ENCODE measurements around the gene C2orf42.
A peak's percentile ranks its signal among the peaks of the same experiment; 100 is the strongest.
"Not testable (repeated sequence)": the region's sequence is repeated elsewhere in the genome, so short reads cannot be mapped to it uniquely, and the experiment has no call there.

C2orf42 gene

GRCh38 chr2:70132244-70133126 lies 58.3 kb downstream of the C2orf42 start:
- Histone ChIP-seq H3K4me1 (ENCODE audit: insufficient read depth, low read length) (peaks cover 31% of the 10 kb centered on the region), H3K9me3 (ENCODE audit: control insufficient read depth, insufficient read depth, low read length) (no peaks in the 10 kb centered on the region)

DNA sequence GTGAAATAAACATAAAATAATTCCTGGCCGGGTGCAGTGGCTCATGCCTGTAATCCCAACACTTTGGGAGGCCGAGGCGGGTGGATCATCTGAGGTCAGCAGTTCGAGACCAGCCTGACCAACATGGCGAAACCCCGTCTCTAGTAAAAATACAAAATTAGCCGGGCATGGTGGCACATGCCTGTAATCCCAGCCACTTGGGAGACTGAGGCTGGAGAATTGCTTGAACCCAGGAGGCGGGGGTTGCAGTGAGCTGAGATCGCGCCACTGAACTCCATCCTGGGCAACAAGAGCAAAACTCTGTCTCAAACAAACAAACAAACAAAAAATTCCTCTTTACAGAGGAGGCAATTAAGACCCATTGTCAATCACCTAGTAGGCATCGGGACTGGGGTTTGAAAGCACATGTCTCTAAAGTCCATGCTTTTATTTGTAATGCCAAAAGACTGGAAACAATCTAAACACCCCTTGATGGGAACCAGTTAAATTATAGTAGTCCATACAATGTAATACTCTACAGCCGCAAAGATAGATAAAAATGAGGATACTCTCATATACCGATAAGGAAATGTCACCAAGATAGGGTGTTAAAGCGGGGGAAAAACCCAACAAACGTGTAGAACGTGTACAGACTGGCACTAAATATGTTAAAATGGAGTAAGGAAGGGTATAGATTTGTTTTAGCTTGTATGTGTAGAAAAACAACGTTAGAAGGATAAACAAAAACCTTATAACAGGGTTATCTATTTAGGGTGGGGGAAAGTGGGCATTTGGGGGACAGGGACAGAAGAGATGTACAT lies 59.3 kb downstream of the C2orf42 start:
- peaks cover 36% of the 10 kb centered on the region for H3K4me1 ChIP-seq (ENCODE audit: insufficient read depth, low read length)
- not testable (repeated sequence) for H3K9ac ChIP-seq (ENCODE audit: low read depth, low read length); H3K36me3 ChIP-seq (ENCODE audit: insufficient read depth, low read length); H3K9me3 ChIP-seq (ENCODE audit: control insufficient read depth, insufficient read depth, low read length)

More at GRCh38 chr2:70132244-70133126, 58.3 kb downstream of the C2orf42 start:
- H3K9ac ChIP-seq (ENCODE audit: low read depth, low read length), result no peak overlapping the region
- no peaks in the 10 kb centered on the region for H3K36me3 ChIP-seq (ENCODE audit: insufficient read depth, low read length)

GRCh38 chr2:70128005-70128404 lies 62.8 kb downstream of the C2orf42 start:
- H3K9me3 ChIP-seq (ENCODE audit: control insufficient read depth, insufficient read depth, low read length), result no peaks in the 10 kb centered on the region
- H3K9ac ChIP-seq (ENCODE audit: low read depth, low read length), result no peak overlapping the region
- no peaks in the 10 kb centered on the region for H3K36me3 ChIP-seq (ENCODE audit: insufficient read depth, low read length)
- peaks cover 32% of the 10 kb centered on the region for H3K4me1 ChIP-seq (ENCODE audit: insufficient read depth, low read length)

DNA sequence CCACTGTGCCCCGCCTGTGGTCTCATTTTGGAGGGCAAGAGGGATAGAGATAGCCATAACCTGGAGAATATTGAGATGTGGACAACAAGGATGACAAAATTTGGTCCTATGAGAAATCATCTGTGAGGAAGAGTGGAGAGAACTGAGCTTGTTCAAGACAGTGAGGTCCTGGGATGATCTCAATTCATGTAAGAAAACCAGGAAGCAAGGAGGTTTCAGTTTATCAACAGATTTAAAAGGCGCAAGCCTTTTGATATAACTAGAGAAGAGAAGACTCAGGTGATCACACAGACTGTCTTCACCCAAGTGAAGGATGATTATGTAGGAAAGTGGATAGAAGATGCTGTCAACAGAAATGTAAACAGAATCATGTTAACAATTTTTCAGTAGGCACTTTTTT lies 64.4 kb downstream of the C2orf42 start:
- Histone ChIP-seq H3K36me3 (ENCODE audit: insufficient read depth, low read length) (no peaks in the 10 kb centered on the region), H3K9ac (ENCODE audit: low read depth, low read length) (no peak overlapping the region), H3K4me1 (ENCODE audit: insufficient read depth, low read length) (peaks cover 30% of the 10 kb centered on the region), H3K9me3 (ENCODE audit: control insufficient read depth, insufficient read depth, low read length) (no peaks in the 10 kb centered on the region)

DNA sequence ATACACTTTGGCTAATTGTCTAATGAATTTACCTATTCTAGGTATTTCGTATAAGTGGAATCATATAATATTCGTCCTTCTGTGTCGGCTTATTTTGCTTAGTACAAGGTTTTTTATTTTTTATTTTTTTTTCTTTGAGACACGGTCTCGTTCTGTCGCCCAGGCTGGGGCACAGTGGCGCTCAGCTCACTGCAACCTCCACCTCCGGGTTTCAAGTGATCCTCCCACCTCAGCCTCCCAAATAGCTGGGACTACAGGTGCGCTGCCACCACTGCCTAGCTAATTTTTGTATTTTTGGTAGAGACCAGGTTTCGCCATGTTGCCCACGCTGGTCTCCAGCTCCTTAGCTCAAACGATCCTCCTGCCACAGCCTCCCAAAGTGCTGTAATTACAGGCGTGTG lies 65.3 kb downstream of the C2orf42 start:
- Histone ChIP-seq H3K9ac (ENCODE audit: low read depth, low read length) (peak overlapping the region; percentile 99), H3K9me3 (ENCODE audit: control insufficient read depth, insufficient read depth, low read length) (no peaks in the 10 kb centered on the region), H3K4me1 (ENCODE audit: insufficient read depth, low read length) (peaks cover 33% of the 10 kb centered on the region), H3K36me3 (ENCODE audit: insufficient read depth, low read length) (no peaks in the 10 kb centered on the region)

DNA sequence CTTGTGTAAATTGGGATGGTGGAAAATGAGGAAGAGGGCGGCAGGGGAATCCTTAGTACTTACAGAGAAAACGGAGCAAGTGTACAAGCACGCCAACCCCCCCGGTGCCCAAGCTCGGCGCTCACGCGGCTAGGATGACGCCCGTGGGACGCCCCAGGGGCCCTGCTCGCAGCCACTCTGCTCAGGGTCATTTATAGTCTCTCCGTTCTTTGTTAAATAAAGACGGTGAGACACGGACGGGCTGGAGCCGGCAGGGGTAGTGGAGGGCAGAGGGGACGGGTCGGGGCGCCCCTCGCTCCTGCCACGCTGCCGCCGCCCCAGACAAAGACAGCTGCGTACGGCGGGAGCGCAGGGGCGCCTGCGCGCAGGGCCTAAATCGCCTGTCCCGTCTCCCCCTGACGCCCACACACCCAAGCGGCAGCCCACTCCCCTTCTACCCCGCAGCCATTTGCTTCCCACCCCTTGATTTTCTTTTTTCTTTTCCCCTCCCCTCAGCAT lies 65.8 kb downstream of the C2orf42 start:
- peak overlapping the region; percentile 99 for H3K9ac ChIP-seq (ENCODE audit: low read depth, low read length)
- no peaks in the 10 kb centered on the region for H3K36me3 ChIP-seq (ENCODE audit: insufficient read depth, low read length)
- H3K4me1 ChIP-seq (ENCODE audit: insufficient read depth, low read length), result peaks cover 33% of the 10 kb centered on the region
- H3K9me3 ChIP-seq (ENCODE audit: control insufficient read depth, insufficient read depth, low read length), result no peaks in the 10 kb centered on the region

GRCh38 chr2:70123829-70124116 lies 67.0 kb downstream of the C2orf42 start:
- no peaks in the 10 kb centered on the region for H3K36me3 ChIP-seq (ENCODE audit: insufficient read depth, low read length)
- H3K9me3 ChIP-seq (ENCODE audit: control insufficient read depth, insufficient read depth, low read length), result no peaks in the 10 kb centered on the region
- H3K4me1 ChIP-seq (ENCODE audit: insufficient read depth, low read length), result peaks cover 38% of the 10 kb centered on the region
- H3K9ac ChIP-seq (ENCODE audit: low read depth, low read length), result peak overlapping the region; percentile 99

DNA sequence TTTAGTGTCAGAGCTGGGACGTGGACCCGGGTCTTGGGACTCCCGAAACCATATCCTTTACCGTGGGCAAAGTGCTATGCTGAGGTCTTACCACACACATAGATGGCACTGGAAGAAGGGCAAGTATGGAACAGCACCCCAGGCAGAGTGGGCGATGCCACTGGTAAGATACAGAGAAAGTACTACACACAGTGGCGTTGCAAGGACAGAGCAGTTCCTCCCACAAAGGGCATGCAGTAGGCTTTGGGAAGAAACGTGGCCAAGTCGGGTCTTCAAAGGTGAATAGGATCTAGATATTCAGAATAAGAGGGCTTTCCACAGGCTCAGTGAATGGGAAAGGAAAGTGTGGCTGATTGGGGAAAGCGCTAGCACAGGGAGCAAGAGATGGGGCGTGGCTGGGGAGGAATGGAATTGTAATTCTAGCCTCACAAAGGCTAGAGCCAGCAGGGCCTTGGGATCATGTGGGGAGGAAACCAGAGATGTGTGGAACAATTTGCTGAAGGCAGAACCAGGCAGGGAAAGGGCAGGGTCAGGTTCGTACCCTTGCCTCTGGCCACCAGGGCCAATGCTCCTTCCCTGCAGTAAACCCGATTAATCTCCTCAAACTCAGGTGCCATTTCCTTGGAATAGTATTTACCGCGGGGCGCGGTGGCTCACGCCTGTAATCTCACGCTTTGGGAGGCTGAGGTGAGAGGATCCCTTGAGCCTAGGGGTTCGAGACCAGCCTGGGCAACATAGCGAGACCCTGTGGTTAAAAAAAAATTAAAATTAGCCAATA lies 67.6 kb downstream of the C2orf42 start:
- peaks cover 40% of the 10 kb centered on the region for H3K4me1 ChIP-seq (ENCODE audit: insufficient read depth, low read length)
- H3K9me3 ChIP-seq (ENCODE audit: control insufficient read depth, insufficient read depth, low read length), result no peaks in the 10 kb centered on the region
- H3K36me3 ChIP-seq (ENCODE audit: insufficient read depth, low read length), result no peaks in the 10 kb centered on the region
- peak overlapping the region; percentile 99 for H3K9ac ChIP-seq (ENCODE audit: low read depth, low read length)

DNA sequence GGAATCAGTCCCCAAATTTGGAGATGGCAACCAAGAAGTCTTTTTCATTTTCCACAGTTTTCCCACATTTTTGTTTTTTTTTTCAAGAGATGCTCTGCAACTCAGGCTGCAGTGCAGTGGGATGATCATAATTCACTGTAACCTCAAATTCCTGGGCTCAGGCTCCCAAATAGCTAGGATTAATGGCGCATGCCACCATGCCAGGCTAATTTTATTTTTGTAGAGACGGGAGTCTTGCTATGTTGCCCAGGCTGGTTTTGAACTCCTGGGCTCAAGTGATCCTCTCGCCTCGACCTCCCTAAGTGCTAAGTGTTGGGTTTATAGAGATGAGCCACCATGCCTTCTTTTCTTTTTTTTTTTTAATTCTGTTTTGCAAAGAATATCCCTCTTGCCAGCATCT lies 68.3 kb downstream of the C2orf42 start:
- Histone ChIP-seq H3K4me1 (ENCODE audit: insufficient read depth, low read length) (peaks cover 33% of the 10 kb centered on the region), H3K36me3 (ENCODE audit: insufficient read depth, low read length) (no peaks in the 10 kb centered on the region), H3K9ac (ENCODE audit: low read depth, low read length) (no peak overlapping the region), H3K9me3 (ENCODE audit: control insufficient read depth, insufficient read depth, low read length) (no peaks in the 10 kb centered on the region)

DNA sequence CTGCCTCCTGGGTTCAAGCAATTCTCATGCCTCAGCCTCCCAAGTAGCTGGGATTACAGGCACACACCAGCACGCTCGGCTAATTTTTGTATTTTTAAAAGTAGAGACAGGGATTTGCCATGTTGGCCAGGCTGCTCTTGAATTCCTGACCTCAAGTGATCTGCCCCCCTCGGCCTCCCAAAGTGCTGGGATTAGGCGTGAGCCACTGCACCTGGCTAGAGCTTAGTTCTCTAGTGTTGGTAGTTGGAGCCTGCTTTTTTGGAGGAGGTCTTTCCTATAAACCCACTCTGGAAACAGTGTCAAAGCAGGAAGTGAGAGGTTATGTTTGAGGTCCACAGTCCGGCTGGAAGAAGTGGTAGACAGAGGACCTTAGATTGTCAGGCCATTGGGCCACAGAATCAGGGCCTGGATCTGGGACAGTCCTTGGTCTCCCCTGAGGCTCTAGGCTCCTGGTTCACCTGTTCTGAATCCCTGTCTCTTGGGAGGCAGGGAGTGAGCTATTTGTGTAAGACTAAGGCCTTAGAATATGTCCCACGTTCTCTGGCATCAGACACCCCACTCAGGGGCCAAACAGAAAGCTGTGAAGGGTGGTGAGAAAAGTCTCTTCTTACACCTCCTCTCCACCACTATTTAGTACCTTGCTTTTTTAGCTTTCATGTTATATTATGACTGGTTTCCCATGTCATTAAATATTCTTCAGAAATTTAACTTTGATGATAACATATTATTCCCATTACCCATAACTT lies 69.0 kb downstream of the C2orf42 start:
- H3K9me3 ChIP-seq (ENCODE audit: control insufficient read depth, insufficient read depth, low read length), result no peaks in the 10 kb centered on the region
- peaks cover 32% of the 10 kb centered on the region for H3K4me1 ChIP-seq (ENCODE audit: insufficient read depth, low read length)
- no peaks in the 10 kb centered on the region for H3K36me3 ChIP-seq (ENCODE audit: insufficient read depth, low read length)
- H3K9ac ChIP-seq (ENCODE audit: low read depth, low read length), result no peak overlapping the region

DNA sequence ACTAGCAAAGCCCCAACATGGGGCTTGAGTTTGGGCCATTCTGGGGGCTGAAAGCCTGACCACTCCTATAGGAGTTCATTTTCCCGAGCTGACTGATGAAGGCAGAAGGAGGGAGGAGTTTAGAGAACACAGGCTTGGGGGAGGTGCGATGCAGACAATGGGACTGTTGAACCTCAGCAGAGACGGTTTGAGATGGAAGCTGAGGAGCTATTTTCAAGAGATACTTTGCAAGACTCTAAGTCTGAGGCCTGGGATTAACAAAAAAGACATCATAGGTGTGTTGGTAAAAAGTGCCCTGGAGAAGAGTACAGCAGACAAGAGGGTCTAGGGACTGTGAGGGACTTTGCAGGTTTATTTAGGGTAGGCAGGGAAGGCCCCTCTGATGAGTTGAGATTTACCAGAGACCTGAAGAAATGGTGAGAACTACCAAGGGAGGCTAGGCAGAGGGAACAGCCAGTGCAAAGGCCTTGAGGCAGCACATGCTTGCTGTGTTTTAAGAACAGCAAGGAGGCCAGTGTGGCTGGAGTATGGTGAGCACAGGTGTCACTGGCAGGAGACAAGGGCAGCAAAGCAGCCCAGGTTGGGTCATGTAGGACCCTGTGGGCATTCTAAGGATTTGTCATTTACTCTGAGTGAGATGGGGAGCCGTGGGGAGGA lies 71.9 kb downstream of the C2orf42 start:
- Histone ChIP-seq H3K36me3 (ENCODE audit: insufficient read depth, low read length) (no peaks in the 10 kb centered on the region), H3K4me1 (ENCODE audit: insufficient read depth, low read length) (peaks cover 45% of the 10 kb centered on the region), H3K9ac (ENCODE audit: low read depth, low read length) (peak overlapping the region; percentile 14; the same call in 1 of the 2 replicates), H3K9me3 (ENCODE audit: control insufficient read depth, insufficient read depth, low read length) (no peaks in the 10 kb centered on the region)

DNA sequence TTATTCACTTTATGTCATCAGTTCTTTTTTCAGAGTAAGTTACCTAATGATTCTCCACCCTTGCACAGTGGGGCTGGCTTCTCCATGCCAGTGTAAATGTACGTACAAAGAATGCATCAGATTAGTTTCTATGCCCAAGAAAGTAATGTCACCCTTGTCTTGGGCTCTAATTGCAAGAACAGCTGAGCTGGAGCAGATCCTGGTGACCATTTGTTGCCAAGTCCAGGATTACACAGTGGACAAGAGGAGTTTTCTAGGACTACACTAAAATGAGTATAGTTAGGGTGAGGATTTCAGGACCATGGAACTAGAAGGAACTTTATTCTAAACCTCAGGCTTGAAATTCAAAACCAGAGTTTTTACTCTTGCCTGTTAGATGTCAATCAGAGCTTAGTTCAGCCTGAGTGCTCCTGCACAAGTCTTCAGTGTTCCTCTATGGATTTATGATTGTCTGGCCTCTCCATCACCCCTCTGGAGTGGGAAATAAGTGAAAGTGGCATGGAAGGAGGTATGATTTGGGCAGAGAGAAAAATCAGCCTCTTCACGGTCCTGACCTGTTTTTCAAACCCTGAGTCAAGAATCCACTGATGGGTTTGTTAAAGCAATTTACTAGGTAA lies 73.8 kb downstream of the C2orf42 start:
- peaks cover 51% of the 10 kb centered on the region for H3K4me1 ChIP-seq (ENCODE audit: insufficient read depth, low read length)
- no peaks in the 10 kb centered on the region for H3K9me3 ChIP-seq (ENCODE audit: control insufficient read depth, insufficient read depth, low read length)
- H3K9ac ChIP-seq (ENCODE audit: low read depth, low read length), result no peak overlapping the region

More for the DNA sequence above, 73.8 kb downstream of the C2orf42 start:
- no peaks in the 10 kb centered on the region for H3K36me3 ChIP-seq (ENCODE audit: insufficient read depth, low read length)
